ENCODE results near the gene CDH15.

DNA sequence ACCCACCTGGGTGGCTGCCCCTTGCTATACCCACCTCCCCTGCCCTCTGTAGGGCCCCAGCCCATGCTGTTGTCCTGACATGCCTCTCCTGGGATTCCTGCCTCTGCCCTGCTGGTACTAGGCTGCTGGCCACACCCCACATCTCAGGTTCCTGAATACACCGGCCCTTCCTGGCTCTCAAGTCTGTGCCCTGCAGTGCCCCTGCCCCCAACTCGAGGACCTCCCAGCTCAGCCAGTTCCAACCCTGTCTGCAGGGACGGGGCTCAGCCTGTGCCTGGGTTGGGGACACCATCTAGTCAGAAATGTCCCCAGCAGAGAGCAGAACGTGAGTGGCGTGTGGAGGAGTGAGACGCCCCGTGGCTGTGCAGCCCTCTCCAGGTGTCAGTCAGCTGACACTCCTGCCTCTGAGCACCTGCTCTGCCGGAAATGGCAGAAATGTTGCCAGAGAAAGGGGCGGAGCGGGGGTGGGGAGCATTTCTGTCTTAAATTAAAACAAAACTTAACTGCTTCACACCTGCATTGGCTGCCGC, 49.2 kb upstream of the CDH15 start:
- no peak for TF ChIP-seq POLR2A (IDR thresholded peaks at IDR 0.05)
- TF ChIP-seq, protein P1, sequence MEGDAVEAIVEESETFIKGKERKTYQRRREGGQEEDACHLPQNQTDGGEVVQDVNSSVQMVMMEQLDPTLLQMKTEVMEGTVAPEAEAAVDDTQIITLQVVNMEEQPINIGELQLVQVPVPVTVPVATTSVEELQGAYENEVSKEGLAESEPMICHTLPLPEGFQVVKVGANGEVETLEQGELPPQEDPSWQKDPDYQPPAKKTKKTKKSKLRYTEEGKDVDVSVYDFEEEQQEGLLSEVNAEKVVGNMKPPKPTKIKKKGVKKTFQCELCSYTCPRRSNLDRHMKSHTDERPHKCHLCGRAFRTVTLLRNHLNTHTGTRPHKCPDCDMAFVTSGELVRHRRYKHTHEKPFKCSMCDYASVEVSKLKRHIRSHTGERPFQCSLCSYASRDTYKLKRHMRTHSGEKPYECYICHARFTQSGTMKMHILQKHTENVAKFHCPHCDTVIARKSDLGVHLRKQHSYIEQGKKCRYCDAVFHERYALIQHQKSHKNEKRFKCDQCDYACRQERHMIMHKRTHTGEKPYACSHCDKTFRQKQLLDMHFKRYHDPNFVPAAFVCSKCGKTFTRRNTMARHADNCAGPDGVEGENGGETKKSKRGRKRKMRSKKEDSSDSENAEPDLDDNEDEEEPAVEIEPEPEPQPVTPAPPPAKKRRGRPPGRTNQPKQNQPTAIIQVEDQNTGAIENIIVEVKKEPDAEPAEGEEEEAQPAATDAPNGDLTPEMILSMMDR (IDR thresholded peaks at IDR 0.05) = no peak

Data from heart left ventricle (tissue), 13 donors.